NOMO-1 treated with dmso at 0.1 percent for 144 hours (cell line): ENCODE data around the gene CREB3L2.
"Not testable (repeated sequence)": the region's sequence is repeated elsewhere in the genome, so short reads cannot be mapped to it uniquely, and the experiment has no call there.

Experiments used
- DNase-seq: peaks from one replicate; lab custom pipeline; 2025; ENCODE audit not compliant: unreplicated experiment; lab: John Stamatoyannopoulos, UW

CREB3L2 gene

DNA sequence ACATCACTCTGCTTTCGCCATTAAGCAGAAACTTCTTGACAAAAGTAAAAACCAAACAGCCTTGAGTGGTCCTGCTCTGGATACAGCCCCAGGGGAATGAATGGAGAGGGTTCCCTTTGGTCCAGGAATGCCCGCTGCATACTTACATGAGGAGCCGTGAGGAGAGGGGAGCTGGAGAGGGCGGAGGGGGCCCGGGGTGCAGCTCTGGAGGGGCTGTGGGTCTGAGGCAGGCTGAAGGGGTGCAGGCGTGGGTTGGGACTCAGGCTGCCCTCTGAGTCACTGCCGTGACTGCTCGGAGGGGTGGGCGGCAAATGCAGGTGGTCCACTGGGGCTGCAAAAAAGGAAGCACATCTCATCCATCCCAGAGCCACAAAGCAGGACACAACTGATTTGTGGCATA lies 93.8 kb downstream of the CREB3L2 start:
- DNase-seq, result no peak

- not testable (repeated sequence) for DNase-seq
Observed at GRCh38 chr7:137906636-137907035, 95.2 kb downstream of the CREB3L2 start.

- DNase-seq, result no peak
Observed at GRCh38 chr7:137904833-137905232, 97.1 kb downstream of the CREB3L2 start.

GRCh38 chr7:137903382-137904169 lies 98.3 kb downstream of the CREB3L2 start:
- DNase-seq, result peak; percentile 1

GRCh38 chr7:137900137-137900536 lies 101.7 kb downstream of the CREB3L2 start:
- no peak for DNase-seq

GRCh38 chr7:137898839-137899721 lies 102.8 kb downstream of the CREB3L2 start:
- DNase-seq, result peak; percentile 57

DNA sequence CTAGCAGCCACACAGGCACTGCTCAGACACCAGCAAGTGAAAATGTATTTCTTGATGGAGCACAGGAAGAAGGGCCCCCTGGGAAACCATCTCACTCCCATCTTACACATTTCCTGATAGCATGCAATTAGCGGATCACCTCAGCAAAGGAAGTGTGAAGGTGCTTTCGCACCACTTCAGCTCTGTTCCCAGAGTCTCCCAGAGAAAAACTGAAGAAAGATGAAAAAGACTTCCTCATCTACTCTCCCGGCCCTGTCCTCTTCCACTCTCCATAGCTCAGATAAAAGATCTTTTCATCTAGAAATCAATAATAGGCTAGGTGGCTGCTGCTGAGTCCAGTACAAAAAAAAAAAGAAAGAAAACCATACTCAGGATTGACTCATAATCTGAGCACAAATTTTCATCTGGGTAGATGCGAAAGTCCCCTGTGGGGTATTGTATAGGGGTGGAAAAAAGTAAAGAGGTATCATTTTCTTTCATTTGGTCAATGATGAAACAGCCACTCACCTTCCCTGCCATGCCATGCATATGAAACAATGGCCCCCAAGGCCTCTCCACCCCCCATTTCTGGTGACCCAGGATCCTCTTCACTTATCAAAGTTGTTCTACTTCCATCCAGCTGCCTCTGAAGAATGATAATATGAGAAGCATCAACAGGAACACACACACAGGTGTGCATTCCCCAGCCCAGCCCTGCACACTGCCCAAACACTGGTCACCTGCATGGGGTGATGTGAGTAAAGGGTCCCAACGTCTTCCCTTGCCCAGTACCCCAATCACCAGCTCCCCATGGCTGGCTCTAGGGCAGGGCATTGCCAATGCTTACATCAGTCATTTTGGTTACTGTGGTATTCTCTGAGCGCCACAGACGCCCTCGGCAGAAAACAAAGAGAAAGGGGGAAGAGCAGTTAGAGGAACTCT lies 106.3 kb downstream of the CREB3L2 start:
- no peak for DNase-seq

DNA sequence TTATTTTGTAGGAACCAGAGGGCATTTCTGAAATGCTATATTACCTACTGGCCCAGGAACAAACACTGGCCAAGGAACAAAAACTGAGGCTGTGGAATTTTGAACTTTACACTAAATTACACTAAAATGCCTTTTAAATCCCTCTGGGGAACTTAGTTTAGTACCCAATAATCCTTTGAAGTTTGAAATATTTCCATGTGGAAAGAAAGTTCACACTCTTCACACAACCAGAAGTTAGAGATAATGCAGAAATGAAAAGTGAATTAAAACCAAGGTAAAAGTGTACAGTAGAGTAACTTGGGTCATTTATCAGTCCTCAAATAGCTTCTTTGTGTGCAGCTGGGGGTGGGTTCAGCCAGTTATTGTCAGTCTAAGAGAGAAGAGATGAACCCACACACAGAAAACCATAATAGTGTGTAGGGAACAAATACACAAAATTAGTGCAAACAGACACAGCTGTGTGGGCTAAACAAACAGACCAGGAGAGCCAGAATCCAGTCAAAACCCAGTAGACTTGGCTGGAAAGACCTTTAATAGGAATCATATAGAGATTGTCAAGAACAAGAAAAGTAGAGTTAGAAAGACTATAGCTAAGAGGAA lies 108.6 kb downstream of the CREB3L2 start:
- no peak for DNase-seq

DNA sequence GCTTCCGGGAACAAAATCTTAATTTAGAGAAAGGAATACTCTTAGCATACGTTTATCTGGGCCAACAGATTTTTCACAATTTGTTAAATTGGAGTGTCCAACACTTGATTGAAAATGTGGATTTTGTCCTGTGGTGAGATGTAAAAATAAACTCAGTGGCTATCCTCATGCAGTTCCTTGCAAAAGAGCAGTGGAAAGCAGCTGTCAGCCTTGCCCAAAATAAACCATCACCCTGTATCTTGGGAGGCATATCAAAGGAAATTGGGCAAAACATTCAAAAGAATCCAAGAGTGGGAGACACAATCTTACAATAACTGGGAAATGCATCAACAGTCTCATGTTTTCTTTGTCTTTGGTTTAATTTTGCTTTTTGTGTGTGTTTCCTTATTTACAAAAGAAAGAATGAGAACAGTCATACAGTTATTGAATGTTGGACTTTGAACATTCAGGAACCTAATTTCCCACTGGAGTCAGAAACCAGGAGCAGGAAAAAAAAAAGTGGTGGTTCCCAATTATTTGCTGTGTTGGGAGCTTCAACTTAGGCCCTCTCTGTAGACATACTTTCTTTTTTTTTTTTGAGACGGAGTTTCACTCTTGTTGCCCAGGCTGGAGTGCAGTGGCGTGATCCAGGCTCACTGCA lies 110.8 kb downstream of the CREB3L2 start:
- no peak for DNase-seq

- no peak for DNase-seq
Observed at GRCh38 chr7:137890449-137890921, 111.4 kb downstream of the CREB3L2 start.

DNA sequence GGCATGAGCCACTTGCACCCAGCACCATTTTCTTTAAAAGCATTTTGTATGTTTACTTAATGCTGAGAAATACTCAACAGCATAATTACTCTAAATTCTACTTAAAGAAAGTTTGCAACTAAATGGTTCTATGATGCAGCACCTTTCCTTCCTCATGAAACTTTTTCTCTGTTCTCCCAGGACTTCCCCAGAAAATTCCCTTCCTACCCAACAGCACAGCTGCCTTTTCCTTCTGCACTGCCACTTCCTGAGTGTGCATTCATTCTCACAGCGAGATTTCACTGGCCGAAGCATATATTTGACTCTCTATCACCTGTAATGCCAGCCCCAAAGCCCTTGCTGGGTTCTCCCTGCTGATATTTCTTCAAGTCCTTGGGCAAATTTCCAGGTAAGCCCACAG lies 113.6 kb downstream of the CREB3L2 start:
- DNase-seq, result no peak

DNA sequence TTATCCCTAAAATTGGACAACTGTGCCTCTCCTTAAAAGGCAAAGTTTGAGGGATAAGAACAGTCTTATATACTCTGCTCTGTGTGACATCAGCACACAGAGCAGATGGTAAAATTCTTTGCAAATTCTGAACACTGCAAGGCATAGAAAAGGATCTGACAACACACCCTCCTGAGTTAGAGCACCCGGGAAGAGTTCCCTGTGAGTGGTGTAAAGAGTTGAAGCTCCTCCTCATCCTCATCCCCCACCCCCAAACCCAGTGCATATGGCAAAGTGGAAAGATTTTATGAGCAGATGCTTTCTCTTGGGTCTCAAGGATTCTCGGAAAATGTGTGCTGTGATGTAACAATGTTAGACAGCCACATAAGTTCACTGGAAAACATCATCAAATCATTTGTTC lies 115.1 kb downstream of the CREB3L2 start:
- no peak for DNase-seq

GRCh38 chr7:137886281-137886680 lies 115.6 kb downstream of the CREB3L2 start:
- DNase-seq, result no peak

GRCh38 chr7:137885678-137886077 lies 116.2 kb downstream of the CREB3L2 start:
- DNase-seq, result no peak

DNA sequence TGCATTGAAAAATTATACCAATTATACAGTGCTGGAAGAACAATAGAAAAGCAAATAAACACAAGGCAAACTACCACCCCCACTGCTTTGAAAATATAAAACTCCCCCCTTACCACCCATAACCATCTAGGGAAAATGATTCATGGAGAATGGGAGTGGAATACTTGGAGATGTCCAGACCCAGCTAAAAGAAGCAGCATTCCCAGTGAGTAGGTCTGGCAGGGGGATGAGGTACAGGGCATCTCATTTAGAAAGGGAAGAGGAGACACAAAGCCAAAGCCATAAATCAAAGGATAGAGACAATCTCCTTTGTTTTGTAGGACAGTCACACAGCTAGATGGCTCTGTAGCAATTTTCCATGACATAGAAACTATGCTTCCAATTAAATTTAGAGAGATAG lies 119.1 kb downstream of the CREB3L2 start:
- DNase-seq, result no peak

DNA sequence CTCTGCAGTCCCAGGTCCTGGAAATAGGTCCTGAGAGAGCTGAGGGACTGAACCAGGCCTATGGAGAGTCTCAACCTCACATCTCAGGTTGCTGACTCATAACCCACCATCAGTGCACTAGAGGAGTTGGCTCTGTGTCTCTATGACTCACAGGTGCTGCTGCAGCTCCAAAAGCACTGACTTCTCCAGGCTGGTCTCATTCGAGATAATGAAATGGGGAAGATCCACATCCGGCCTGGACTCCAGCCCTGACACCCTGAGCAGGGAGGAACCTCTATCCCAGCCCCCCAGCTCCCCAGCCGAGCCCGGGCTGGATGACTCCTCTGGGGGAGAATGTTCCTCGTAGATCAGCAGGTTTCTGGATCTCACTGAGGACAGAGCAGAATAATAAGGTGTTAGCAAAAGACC lies 119.6 kb downstream of the CREB3L2 start:
- no peak for DNase-seq

- DNase-seq, result no peak
Observed at GRCh38 chr7:137881607-137882260, 120.2 kb downstream of the CREB3L2 start.

DNA sequence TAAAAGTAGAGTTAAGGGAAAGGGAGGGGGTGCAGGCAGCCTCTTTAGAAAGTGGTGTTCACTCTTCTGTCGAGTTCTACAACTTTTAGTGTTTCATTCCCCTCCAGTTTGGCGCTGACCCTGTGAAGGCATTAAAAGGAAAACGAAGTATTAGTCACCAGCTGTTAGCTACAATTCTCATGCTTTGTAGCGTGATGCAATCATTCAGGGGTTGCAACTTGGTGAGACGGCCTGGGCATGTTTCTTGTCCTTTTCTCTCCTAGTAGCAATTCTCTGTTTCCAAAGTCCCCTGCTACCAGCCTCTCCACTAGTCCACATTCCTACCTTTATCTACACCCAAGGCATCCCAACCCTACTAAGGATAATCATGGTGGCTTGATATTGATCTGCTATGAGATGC lies 121.5 kb downstream of the CREB3L2 start:
- no peak for DNase-seq

GRCh38 chr7:137879357-137880158 lies 122.3 kb downstream of the CREB3L2 start:
- no peak for DNase-seq
